HepG2 (cell line): ENCODE data around the gene RAD23A. TPM values are rescaled to one million over a fixed set of nuclear protein-coding genes. Genes with fewer than 3 reads are reported as not detected.
A peak's percentile ranks its signal among the peaks of the same experiment; 100 is the strongest.

Experiments
- DNMT3B ChIP-seq: conservative IDR thresholded peaks from 2 replicates; pipeline ENCODE4 v1.6.1; 2016; ENCODE audit warnings: missing biosample characterization, control low read depth
- GZF1 ChIP-seq: sonication (generic); formaldehyde crosslinking; IDR thresholded peaks from 2 replicates; pipeline ENCODE4 v1.5.1; 2020; ENCODE audit warnings: mild to moderate bottlenecking, missing genetic modification reagents
- KDM4B ChIP-seq: sonication (generic); formaldehyde crosslinking; IDR thresholded peaks from 2 replicates; pipeline ENCODE4 v1.4.0; 2020; ENCODE audit warnings: missing genetic modification reagents
- NCOA5 ChIP-seq: sonication (generic); formaldehyde crosslinking; IDR thresholded peaks from 2 replicates; pipeline ENCODE4 v1.4.0; 2020; ENCODE audit warnings: missing genetic modification reagents
- NFYC ChIP-seq: IDR thresholded peaks from 2 replicates; pipeline ENCODE4 v1.6.1; 2016; ENCODE audit warnings: missing genetic modification reagents, missing compliant biosample characterization
- PITX1 ChIP-seq: sonication (generic); formaldehyde crosslinking; IDR thresholded peaks from 2 replicates; pipeline ENCODE4 v1.5.1; 2020; ENCODE audit warnings: mild to moderate bottlenecking, missing genetic modification reagents
- POLR2AphosphoS5 ChIP-seq: IDR thresholded peaks from 2 replicates; pipeline ENCODE4 v1.6.1; 2012; ENCODE audit warnings: low read depth, low read length
- ZEB1 ChIP-seq: IDR thresholded peaks from 2 replicates; pipeline ENCODE4 v1.6.1; 2012; ENCODE audit warnings: mild to moderate bottlenecking, low read depth, inconsistent platforms; ENCODE audit not compliant: insufficient replicate concordance
- ZNF17 ChIP-seq: sonication (generic); formaldehyde crosslinking; IDR thresholded peaks from 2 replicates; pipeline ENCODE4 v1.5.0; 2020; ENCODE audit warnings: mild to moderate bottlenecking, missing genetic modification reagents
- ZNF207 ChIP-seq: fragments of 450-650 bp; IDR thresholded peaks from 2 replicates; pipeline ENCODE4 v1.6.1; 2016; ENCODE audit warnings: antibody characterized with exemption, borderline replicate concordance
- ZNF547 ChIP-seq: sonication (generic); formaldehyde crosslinking; IDR thresholded peaks from 2 replicates; pipeline ENCODE4 v1.5.1; 2020; ENCODE audit warnings: mild to moderate bottlenecking, missing genetic modification reagents
- ZNF746 ChIP-seq: sonication (generic); formaldehyde crosslinking; IDR thresholded peaks from 2 replicates; pipeline ENCODE4 v1.8.0; 2022; ENCODE audit warnings: mild to moderate bottlenecking, missing genetic modification reagents
- polyA plus RNA-seq, 8 experiments: library from polyadenylated mRNA; depleted of rRNA in 3 of 8; stranded (reverse) in 7 of 8; unstranded in 1 of 8; fragments of >200 nt; fragmentation: Illumina TruSeq in 4 of 8; extraction: Trizol in 4 of 8; gene quantifications; 2 replicates each; pipeline versions ENCODE4 v1.2.1 to v1.2.3, GENCODE V29; 2011 to 2016; ENCODE audit warnings: low read depth in 4 of 8, missing spikeins in 1 of 8, mixed read lengths in 1 of 8; ENCODE audit not compliant: insufficient read depth in 1 of 8
- total RNA-seq, 5 experiments: library from RNA; depleted of rRNA; stranded (reverse); fragments of >200 nt; fragmentation: Illumina TruSeq; extraction: Trizol; gene quantifications; 2 replicates each; pipeline ENCODE4 v1.2.3, GENCODE V29; 2016; ENCODE audit warnings: low read depth in 1 of 5
- TF ChIP-seq, protein P1 (sequence below): sonication (generic); formaldehyde crosslinking; IDR thresholded peaks from one replicate; pipeline ENCODE4 v1.5.1; 2020; ENCODE audit warnings: mild to moderate bottlenecking, missing genetic modification reagents; ENCODE audit errors: not compliant biosample characterization
- TF ChIP-seq, protein P2 (sequence below): sonication (generic); formaldehyde crosslinking; IDR thresholded peaks from 2 replicates; pipeline ENCODE4 v1.5.0; 2020; ENCODE audit warnings: missing genetic modification reagents
- TF ChIP-seq, protein P3 (sequence below): sonication (generic); formaldehyde crosslinking; IDR thresholded peaks from 2 replicates; pipeline ENCODE4 v1.9.0; 2021; ENCODE audit warnings: missing genetic modification reagents, borderline replicate concordance
- TF ChIP-seq, protein P4 (sequence below): sonication (generic); formaldehyde crosslinking; IDR thresholded peaks from 2 replicates; pipeline ENCODE4 v1.5.1; 2020; ENCODE audit warnings: missing genetic modification reagents, mild to moderate bottlenecking, borderline replicate concordance

The RAD23A gene
- total and polyA plus RNA-seq, 2 of the 13 experiments (the other 11 are each of a cell fraction or from before 2014, with no cell fraction given): 42.5 to 54.2 TPM

DNA sequence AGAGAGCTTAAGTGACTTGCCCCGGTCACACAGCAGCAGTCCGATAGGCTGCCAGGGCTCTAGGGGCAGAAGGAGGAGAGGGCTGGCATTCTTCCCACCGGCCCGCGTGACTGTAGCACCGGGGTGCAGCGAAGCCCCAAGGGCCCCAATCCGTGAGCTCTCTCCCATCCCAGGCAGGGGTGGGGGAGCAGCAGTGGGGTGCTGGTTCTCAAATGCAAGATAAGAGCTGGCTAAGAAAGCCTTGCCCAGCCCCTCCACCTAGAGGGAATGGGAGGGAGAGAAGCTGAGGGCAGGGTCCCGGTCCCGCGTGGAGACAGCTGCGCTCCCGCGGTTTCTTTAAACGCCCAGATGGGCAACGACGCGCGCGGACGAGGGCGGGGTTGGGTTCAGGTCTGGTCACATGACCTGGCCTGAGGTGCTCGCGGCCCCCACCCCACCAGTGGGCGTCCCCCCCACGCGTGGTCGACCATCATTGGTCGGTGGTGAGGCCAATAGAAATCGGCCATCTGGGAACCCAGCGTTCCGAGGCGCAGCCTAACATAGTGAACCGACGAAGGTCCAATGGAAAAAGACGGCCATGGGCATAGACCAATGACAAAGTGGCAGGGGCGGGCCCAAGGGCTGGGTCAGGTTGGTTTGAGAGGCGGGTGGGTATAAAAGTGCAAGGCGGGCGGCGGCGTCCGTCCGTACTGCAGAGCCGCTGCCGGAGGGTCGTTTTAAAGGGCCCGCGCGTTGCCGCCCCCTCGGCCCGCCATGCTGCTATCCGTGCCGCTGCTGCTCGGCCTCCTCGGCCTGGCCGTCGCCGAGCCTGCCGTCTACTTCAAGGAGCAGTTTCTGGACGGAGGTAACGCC is 7.5 kb upstream of the RAD23A start, which contains the start of gene CALR (continued):
- TF ChIP-seq, protein P1, sequence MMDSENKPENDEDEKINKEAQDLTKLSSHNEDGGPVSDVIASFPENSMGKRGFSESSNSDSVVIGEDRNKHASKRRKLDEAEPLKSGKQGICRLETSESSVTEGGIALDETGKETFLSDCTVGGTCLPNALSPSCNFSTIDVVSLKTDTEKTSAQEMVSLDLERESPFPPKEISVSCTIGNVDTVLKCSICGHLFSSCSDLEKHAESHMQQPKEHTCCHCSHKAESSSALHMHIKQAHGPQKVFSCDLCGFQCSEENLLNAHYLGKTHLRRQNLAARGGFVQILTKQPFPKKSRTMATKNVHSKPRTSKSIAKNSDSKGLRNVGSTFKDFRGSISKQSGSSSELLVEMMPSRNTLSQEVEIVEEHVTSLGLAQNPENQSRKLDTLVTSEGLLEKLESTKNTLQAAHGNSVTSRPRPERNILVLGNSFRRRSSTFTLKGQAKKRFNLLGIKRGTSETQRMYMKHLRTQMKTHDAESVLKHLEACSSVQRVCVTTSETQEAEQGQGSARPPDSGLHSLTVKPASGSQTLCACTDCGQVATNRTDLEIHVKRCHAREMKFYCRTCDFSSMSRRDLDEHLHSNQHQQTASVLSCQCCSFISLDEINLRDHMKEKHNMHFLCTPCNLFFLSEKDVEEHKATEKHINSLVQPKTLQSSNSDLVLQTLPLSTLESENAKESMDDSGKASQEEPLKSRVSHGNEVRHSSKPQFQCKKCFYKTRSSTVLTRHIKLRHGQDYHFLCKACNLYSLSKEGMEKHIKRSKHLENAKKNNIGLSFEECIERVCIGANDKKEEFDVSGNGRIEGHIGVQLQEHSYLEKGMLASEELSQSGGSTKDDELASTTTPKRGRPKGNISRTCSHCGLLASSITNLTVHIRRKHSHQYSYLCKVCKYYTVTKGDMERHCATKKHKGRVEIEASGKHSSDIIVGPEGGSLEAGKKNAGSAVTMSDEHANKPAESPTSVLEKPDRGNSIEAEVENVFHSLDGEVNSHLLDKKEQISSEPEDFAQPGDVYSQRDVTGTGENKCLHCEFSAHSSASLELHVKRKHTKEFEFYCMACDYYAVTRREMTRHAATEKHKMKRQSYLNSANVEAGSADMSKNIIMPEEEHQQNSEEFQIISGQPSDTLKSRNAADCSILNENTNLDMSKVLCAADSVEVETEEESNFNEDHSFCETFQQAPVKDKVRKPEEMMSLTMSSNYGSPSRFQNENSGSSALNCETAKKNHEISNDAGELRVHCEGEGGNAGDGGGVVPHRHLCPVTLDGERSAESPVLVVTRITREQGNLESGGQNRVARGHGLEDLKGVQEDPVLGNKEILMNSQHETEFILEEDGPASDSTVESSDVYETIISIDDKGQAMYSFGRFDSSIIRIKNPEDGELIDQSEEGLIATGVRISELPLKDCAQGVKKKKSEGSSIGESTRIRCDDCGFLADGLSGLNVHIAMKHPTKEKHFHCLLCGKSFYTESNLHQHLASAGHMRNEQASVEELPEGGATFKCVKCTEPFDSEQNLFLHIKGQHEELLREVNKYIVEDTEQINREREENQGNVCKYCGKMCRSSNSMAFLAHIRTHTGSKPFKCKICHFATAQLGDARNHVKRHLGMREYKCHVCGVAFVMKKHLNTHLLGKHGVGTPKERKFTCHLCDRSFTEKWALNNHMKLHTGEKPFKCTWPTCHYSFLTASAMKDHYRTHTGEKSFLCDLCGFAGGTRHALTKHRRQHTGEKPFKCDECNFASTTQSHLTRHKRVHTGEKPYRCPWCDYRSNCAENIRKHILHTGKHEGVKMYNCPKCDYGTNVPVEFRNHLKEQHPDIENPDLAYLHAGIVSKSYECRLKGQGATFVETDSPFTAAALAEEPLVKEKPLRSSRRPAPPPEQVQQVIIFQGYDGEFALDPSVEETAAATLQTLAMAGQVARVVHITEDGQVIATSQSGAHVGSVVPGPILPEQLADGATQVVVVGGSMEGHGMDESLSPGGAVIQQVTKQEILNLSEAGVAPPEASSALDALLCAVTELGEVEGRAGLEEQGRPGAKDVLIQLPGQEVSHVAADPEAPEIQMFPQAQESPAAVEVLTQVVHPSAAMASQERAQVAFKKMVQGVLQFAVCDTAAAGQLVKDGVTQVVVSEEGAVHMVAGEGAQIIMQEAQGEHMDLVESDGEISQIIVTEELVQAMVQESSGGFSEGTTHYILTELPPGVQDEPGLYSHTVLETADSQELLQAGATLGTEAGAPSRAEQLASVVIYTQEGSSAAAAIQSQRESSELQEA (CRISPR knock-in tag): peak; percentile 70
- no peak for TF ChIP-seq PITX1
- no peak for TF ChIP-seq NCOA5 (CRISPR knock-in tag)
- TF ChIP-seq KDM4B (CRISPR knock-in tag): peak; percentile 29; the same call in 1 of the 2 replicates
- TF ChIP-seq ZNF17 (CRISPR knock-in tag): no peak
- TF ChIP-seq, protein P2, sequence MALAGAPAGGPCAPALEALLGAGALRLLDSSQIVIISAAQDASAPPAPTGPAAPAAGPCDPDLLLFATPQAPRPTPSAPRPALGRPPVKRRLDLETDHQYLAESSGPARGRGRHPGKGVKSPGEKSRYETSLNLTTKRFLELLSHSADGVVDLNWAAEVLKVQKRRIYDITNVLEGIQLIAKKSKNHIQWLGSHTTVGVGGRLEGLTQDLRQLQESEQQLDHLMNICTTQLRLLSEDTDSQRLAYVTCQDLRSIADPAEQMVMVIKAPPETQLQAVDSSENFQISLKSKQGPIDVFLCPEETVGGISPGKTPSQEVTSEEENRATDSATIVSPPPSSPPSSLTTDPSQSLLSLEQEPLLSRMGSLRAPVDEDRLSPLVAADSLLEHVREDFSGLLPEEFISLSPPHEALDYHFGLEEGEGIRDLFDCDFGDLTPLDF (CRISPR knock-in tag): 0 out of 2 replicates have a peak, but pooled peaks have one; percentile 39
- TF ChIP-seq ZEB1: peak; percentile 58
- TF ChIP-seq, protein P3, sequence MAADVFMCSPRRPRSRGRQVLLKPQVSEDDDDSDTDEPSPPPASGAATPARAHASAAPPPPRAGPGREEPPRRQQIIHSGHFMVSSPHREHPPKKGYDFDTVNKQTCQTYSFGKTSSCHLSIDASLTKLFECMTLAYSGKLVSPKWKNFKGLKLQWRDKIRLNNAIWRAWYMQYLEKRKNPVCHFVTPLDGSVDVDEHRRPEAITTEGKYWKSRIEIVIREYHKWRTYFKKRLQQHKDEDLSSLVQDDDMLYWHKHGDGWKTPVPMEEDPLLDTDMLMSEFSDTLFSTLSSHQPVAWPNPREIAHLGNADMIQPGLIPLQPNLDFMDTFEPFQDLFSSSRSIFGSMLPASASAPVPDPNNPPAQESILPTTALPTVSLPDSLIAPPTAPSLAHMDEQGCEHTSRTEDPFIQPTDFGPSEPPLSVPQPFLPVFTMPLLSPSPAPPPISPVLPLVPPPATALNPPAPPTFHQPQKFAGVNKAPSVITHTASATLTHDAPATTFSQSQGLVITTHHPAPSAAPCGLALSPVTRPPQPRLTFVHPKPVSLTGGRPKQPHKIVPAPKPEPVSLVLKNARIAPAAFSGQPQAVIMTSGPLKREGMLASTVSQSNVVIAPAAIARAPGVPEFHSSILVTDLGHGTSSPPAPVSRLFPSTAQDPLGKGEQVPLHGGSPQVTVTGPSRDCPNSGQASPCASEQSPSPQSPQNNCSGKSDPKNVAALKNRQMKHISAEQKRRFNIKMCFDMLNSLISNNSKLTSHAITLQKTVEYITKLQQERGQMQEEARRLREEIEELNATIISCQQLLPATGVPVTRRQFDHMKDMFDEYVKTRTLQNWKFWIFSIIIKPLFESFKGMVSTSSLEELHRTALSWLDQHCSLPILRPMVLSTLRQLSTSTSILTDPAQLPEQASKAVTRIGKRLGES (CRISPR knock-in tag): no peak
- TF ChIP-seq NFYC: peak; percentile 99
- TF ChIP-seq ZNF207: no peak
- TF ChIP-seq POLR2AphosphoS5: peak; percentile 90
- TF ChIP-seq GZF1 (CRISPR knock-in tag): peak; percentile 58; the same call in 1 of the 2 replicates
- TF ChIP-seq ZNF746 (CRISPR knock-in tag): no peak
- peak; percentile 79; the same call in 1 of the 2 replicates for TF ChIP-seq ZNF547
- peak; percentile 60; the same call in 1 of the 2 replicates for TF ChIP-seq DNMT3B (CRISPR knock-in tag)
- TF ChIP-seq, protein P4, sequence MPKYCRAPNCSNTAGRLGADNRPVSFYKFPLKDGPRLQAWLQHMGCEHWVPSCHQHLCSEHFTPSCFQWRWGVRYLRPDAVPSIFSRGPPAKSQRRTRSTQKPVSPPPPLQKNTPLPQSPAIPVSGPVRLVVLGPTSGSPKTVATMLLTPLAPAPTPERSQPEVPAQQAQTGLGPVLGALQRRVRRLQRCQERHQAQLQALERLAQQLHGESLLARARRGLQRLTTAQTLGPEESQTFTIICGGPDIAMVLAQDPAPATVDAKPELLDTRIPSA (CRISPR knock-in tag): no peak
